Measurements from ENCODE around the gene UCP2.
"Not testable (repeated sequence)": the region's sequence is repeated elsewhere in the genome, so short reads cannot be mapped to it uniquely, and the experiment has no call there.

The UCP2 gene

DNA sequence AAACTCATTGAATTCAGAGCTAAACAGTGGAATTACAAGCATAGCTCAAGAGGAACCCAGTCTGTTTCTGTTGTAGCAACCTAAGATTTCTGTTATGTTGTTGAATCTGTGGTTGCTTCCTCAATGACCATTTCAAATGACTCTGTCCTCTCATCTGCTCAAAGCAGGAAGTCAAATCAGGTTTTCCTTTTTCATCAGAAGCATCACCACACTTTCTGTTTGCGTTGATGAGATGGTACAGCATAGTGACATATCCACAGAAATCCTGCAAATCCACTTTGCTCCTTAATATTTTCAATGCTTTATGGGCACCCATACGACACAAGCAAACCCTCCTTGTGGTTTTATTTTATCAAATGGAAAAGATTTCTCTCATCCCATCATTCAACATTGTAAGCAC lies 12.6 kb upstream of the UCP2 start:
- H3K27me3 Mint-ChIP-seq = no peaks in the 10 kb centered on the region
- intact Hi-C loops (cut with micrococcal nuclease) = loop anchor here (1.0 to 2.0 kb wide), 2 partner anchors 12 to 24 kb away; no protein-coding TSS in a partner anchor
- H3K27ac Mint-ChIP-seq = peak overlapping the region; percentile 75
- no peak overlapping the region for H3K4me3 Mint-ChIP-seq
- H3K36me3 Mint-ChIP-seq (ENCODE audit: low read depth) = no peaks in the 10 kb centered on the region
- peaks cover 5% of the 10 kb centered on the region for H3K4me1 Mint-ChIP-seq (ENCODE audit: low read depth)
- H3K9me3 Mint-ChIP-seq = no peaks in the 10 kb centered on the region

DNA sequence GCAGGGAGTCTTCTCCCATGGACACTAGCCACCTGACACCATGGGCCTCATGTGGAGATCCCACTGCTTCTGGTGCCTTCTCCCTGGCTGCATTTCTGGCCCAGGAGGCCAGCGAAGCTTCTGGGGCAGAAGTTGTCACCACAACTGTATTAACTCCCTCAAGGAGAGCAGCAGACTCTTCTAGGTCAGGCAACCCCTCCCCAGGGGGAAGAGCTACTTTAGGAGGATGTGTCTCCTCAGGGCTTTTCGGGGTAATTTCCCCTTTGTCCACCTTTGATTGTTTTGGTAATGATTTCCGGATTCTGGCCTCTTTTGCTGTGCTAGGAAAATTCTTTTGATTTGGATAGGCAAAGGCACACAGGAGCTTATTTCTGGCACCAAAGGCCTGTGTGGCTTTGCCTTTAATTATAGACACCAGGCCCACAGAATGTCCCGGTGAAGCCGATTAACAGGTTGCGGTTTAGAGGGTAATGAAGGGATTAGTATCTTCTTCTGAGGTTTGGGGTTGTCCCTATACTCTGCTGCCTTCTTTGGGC lies 8.9 kb upstream of the UCP2 start:
- Mint-ChIP-seq H3K9me3 (no peaks in the 10 kb centered on the region), H3K27ac (peak overlapping the region; percentile 53), H3K4me3 (no peak overlapping the region), H3K4me1 (ENCODE audit: low read depth) (no peaks in the 10 kb centered on the region), H3K36me3 (ENCODE audit: low read depth) (no peaks in the 10 kb centered on the region), H3K27me3 (no peaks in the 10 kb centered on the region)
- intact Hi-C loops (cut with micrococcal nuclease) = no loop called here

DNA sequence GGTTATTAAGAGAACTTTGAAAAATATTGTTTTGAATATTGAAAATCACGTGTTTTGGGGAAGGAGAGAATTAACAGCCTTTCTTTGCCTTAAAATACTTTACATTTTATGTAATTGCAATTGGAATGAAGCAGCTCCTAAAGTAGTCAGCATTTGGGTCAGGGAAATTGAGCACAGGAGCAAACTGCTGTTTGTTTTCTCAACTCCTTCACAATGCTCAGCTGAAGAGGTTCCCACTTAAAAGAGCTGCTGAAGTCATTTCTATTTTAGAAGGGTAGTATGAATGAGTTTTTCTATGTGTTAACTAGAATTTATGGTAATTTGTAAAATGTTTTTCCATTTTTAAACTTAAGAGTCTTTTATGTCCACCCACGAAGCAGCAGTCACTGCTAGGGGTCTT lies 8.1 kb upstream of the UCP2 start:
- Mint-ChIP-seq H3K27me3 (no peaks in the 10 kb centered on the region), H3K9me3 (no peaks in the 10 kb centered on the region), H3K4me3 (no peak overlapping the region), H3K27ac (no peak overlapping the region), H3K36me3 (ENCODE audit: low read depth) (no peaks in the 10 kb centered on the region), H3K4me1 (ENCODE audit: low read depth) (no peaks in the 10 kb centered on the region)
- intact Hi-C loops (cut with micrococcal nuclease) = no loop called here

DNA sequence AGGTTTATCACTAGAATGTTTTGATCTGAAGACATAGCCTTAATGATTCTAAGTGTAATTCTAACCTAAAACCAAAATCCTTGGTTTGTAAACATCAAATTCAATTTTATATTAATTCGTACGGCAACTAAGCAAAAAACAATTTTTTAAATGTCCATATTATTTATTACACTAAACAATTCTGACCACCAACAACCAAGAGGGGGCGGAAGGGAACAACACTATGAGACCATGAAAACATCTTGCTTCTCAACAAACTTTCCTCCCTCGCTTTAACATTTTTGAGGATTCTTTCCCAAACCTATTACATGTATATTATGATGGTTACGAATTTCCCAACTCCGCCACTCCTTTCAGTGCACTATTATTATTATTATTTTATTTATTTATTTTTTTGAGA lies 6.5 kb upstream of the UCP2 start:
- no peaks in the 10 kb centered on the region for H3K36me3 Mint-ChIP-seq (ENCODE audit: low read depth)
- peaks cover under 1% of the 10 kb centered on the region for H3K4me1 Mint-ChIP-seq (ENCODE audit: low read depth)
- H3K9me3 Mint-ChIP-seq = no peaks in the 10 kb centered on the region
- H3K4me3 Mint-ChIP-seq = no peak overlapping the region
- intact Hi-C loops (cut with micrococcal nuclease) = no loop called here
- H3K27ac Mint-ChIP-seq = no peak overlapping the region
- no peaks in the 10 kb centered on the region for H3K27me3 Mint-ChIP-seq

DNA sequence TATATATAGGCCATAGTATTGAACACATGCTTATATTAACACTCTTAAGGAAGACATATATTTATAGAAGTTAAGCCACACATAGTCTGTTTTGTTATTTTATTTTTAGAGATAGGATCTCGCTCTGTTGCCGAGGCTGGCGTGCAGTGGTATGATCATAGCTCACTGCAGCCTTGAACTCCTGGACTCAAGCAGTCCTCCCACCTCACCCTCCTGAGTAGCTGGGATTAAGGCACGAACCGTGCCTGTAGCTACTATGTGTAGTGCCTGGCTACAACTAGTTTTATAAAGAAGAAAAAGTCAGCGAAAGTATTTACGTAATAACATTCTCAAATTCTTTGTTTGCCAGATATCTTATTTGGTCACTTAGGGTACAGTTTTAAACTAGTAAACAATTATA lies 5.6 kb upstream of the UCP2 start:
- H3K36me3 Mint-ChIP-seq (ENCODE audit: low read depth) = peaks cover under 1% of the 10 kb centered on the region
- H3K27me3 Mint-ChIP-seq = no peaks in the 10 kb centered on the region
- no peak overlapping the region for H3K4me3 Mint-ChIP-seq
- no peak overlapping the region for H3K27ac Mint-ChIP-seq
- H3K9me3 Mint-ChIP-seq = no peaks in the 10 kb centered on the region
- intact Hi-C loops (cut with micrococcal nuclease) = no loop called here
- peaks cover 9% of the 10 kb centered on the region for H3K4me1 Mint-ChIP-seq (ENCODE audit: low read depth)

DNA sequence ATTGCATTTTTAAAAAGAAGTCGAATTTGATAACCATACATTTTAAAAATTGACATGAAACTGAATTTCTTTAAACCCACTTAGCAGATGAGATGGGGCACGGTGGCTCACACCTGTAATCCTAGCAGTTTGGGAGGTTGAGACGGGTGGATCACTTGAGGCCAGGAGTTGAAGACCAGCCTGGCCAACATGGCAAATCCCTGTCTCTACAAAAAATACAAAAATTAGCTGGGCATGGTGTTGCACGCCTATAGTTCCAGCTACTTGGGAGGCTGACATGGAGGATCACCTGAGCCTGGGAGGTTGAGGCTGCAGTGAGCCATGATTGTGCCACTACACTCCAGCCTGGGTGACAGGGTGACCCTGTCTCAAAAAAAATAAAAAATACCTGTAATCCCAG lies 3.0 kb upstream of the UCP2 start:
- H3K4me3 Mint-ChIP-seq; H3K9me3 Mint-ChIP-seq; H3K27ac Mint-ChIP-seq; H3K27me3 Mint-ChIP-seq; intact Hi-C loops (cut with micrococcal nuclease): not testable (repeated sequence)
- peaks cover 26% of the 10 kb centered on the region for H3K36me3 Mint-ChIP-seq (ENCODE audit: low read depth)
- H3K4me1 Mint-ChIP-seq (ENCODE audit: low read depth) = peaks cover 24% of the 10 kb centered on the region

DNA sequence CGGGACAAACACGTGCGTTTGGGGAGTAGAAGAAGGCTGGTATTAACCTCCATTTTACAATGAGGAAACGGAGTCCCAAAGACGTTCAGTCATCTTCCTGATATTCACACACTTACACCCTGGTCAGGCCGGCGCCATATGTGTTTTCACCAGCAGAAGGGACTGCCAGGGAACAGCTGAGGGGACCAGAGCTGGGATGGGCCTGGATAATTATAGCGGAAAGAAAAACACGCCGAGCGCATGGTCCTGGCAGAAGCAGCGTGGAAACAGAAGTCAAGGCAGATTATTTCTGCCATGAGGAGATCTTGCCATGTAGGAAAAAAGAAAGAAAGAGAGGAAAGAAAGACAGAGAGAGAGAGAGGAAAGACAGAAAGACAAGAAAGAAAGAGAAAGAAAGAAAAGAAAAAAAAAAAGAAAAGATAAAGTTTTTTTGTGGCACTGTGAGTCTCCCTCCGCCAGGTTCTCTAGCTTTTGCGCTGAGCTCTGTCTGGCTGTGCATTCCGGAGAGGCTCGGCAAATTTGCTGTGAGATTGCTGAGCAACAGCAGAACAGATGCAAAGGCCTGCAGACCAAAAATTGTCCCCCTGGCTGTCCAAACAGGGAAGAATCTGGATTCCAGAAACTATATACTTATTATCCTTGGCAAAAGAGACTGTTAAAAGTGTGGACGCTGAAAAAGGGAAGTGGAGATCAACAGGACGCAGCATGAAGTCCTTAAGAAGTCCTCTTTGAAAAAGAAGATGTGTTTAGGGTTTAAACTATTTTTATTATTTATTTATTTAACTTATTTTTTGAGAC lies 1.3 kb upstream of the UCP2 start:
- Mint-ChIP-seq H3K36me3 (ENCODE audit: low read depth) (peaks cover 43% of the 10 kb centered on the region), H3K27me3 (no peaks in the 10 kb centered on the region), H3K9me3 (no peaks in the 10 kb centered on the region), H3K27ac (peak overlapping the region; percentile 97), H3K4me3 (peak overlapping the region; percentile 96), H3K4me1 (ENCODE audit: low read depth) (peaks cover 41% of the 10 kb centered on the region)
- intact Hi-C loops (cut with micrococcal nuclease) = loop anchor here (1.0 to 5.0 kb wide), 2 partner anchors 11 to 188 kb away; partner anchors contain the start of genes C2CD3 and PPME1

DNA sequence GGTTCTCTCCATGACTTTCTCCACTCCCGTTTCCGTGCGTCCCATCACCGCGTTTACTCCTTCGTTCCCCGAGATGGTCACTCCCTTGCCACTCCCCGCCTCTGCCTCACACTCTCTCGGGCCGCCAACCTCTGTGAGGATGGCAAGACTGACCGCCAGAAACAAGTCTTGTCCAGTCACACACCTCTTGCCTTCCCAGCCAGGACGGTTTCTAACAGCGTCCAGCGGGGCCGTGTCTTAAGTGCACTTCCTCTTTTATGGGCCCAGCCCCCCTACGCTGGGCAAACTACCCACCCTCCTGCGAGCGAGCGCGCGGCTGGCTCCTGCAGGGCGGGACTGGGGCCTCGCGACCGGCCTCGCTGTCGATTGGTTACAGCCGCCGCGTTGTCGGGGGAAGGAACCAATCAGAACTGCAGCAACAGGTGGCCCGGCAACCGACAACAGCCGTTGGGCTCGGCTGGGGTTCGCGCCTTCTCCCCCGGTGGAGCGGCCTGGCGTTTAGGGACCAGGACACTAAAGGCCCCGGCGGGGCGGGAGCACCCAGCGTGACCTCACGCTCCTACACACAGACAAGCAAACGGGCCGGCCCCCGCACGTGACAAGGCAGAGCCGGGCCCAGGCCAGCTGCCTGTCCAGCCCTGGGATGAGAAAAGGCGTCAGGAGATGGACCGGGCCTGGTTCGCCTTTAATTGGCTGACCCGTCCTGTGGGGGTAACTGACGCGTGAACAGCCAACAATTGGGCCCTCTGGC lies 522 bp upstream of the UCP2 start:
- H3K9me3 Mint-ChIP-seq = no peaks in the 10 kb centered on the region
- peaks cover 48% of the 10 kb centered on the region for H3K4me1 Mint-ChIP-seq (ENCODE audit: low read depth)
- no peaks in the 10 kb centered on the region for H3K27me3 Mint-ChIP-seq
- H3K4me3 Mint-ChIP-seq = peak overlapping the region; percentile 96
- intact Hi-C loops (cut with micrococcal nuclease) = loop anchor here (1.0 to 5.0 kb wide), 2 partner anchors 12 to 189 kb away; partner anchors contain the start of genes C2CD3 and PPME1
- peaks cover 51% of the 10 kb centered on the region for H3K36me3 Mint-ChIP-seq (ENCODE audit: low read depth)
- H3K27ac Mint-ChIP-seq = peak overlapping the region; percentile 97

DNA sequence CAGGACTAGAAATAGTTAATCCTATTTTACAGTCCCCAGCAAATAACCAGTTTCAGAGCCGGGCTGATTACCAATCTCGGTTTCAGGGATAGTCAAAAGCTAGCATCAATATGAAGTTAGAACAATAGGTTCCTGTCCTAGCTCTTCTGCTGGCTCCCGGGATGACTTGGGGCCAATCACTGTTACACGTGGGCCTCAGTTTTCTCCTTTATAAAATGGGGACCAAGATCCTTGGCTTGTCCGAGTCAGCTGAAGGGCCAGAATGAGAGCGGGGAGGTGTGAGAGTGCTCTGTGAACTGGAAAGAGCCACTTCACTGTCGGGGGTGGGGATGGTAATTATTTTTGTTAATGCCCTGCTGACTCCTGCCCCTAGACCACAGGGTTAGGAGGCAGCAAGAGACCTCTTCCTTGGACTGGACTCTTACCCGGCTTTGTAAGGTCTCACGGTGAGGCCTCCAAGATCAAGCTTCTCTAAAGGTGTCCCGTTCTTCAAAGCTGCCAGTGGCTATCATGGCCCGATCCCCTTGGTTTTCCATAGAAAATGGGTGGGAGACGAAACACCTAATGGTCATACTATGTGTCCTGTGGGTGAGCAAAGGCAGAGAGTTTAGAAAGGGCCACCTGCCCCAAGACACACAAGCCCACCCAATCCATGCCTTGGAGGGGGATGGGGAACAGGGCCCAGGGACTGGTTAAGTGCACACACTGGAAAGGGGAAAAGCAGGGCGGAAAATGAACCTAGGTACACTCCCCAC lies 1.4 kb downstream of the UCP2 start:
- Mint-ChIP-seq H3K36me3 (ENCODE audit: low read depth) (peaks cover 70% of the 10 kb centered on the region), H3K27ac (peak overlapping the region; percentile 97), H3K27me3 (no peaks in the 10 kb centered on the region), H3K9me3 (no peaks in the 10 kb centered on the region), H3K4me1 (ENCODE audit: low read depth) (peaks cover 67% of the 10 kb centered on the region), H3K4me3 (peak overlapping the region; percentile 96)
- intact Hi-C loops (cut with micrococcal nuclease) = loop anchor here (2.0 to 5.0 kb wide), 2 partner anchors 44 to 191 kb away; partner anchors contain the start of genes C2CD3 and PPME1

DNA sequence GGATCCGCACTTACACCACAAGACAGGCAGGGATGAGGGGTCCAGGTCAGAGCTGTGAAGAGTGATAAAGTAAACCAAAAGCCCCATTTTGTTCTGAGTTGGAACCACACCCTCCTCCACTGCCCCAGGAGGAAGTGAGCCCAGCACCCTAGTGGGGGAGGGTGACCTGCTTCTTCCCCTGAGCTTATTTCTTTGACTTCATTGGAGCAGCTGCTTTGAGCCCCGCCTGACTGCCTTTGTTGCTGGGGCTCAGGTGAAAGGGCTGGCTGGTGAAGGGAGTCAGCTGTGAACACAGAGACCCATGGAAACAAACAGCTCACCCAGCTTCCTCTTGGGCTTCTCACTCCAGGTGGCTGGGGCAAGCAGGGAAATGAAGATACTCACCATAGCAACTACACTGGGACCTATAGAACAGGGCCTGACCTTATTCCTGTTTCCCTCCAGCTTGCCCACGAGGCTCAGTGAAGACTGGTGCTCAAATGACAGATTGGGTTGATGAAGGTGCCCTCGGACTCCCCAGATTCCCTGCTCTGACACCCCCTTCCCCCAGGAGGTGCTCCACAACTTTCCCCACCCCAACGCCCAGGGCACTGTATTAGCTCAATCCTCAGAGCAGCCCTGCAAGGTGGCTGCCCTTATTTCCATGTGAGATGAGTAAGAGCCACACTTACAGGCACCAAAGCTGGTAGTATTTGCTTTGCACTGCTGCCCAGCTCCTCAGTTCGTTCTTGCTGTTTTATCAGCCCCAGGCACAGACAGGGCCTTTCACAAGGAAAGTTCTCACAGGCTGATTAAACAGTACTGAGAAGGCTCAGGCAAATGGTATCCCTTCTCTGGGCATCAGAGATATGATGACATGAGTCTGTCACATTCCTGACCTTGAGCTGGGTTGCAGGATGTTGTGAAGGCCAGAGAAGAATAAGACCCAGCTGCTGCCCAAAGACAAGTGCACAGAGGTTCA lies 2.4 kb downstream of the UCP2 start:
- intact Hi-C loops (cut with micrococcal nuclease) = loop anchor here (2.0 to 5.0 kb wide), 2 partner anchors 45 to 192 kb away; partner anchors contain the start of genes C2CD3 and PPME1
- Mint-ChIP-seq H3K36me3 (ENCODE audit: low read depth) (peaks cover 80% of the 10 kb centered on the region), H3K4me3 (peak overlapping the region; percentile 96)

DNA sequence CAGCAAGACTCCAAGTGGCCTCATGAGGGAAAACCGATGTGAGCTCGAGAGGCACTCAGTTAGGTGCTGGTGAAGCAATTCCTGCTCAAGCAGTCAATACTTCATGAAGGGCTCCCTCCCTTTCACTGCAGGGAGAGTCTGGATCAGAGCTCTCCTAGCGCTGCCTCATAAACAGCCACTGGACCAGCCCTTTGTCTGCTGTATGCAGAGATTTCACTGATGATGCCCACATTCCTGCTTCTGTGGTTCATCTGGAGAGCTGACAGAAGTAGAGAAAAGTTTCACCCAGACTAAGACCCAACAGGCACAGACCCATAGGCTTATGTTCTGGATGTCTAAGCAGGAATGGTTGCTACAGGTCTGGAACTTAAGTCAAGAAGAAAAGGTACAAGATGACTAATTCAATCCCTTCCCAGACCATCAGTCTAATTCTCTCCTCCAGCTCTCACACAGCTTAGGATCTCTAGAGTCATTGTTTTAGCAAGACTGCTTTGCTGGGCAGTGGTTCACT lies 4.0 kb downstream of the UCP2 start:
- peak overlapping the region; percentile 97 for H3K27ac Mint-ChIP-seq

More for the DNA sequence above, 2.4 kb downstream of the UCP2 start:
- H3K27me3 Mint-ChIP-seq = no peaks in the 10 kb centered on the region
- H3K4me1 Mint-ChIP-seq (ENCODE audit: low read depth) = peaks cover 77% of the 10 kb centered on the region
- H3K9me3 Mint-ChIP-seq = no peaks in the 10 kb centered on the region
- peak overlapping the region; percentile 97 for H3K27ac Mint-ChIP-seq

DNA sequence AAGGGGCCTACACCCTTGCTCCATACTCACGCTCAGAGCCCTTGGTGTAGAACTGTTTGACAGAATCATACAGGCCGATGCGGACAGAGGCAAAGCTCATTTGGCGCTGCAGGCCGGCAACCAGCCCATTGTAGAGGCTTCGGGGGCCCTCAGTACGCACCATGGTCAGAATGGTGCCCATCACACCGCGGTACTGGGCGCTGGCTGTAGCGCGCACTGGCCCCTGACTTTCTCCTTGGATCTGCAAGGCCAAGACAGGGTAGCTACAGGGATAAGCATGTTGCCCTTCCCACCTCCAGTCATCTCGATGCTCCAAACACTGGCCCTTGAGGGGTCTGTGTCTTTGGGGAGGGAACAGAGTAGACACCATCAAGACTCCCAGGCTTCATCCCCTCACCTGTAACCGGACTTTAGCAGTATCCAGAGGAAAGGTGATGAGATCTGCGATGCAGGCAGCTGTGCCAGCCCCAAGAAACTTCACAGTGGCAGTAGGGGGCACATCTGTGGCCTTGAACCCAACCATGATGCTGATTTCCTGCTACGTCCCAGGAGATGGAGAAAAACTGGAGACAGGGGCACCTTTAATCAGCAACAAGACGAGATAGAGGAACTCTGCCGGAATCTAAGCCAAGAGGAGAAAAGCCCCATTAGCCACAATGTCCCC lies 4.7 kb downstream of the UCP2 start:
- Mint-ChIP-seq H3K27me3 (no peaks in the 10 kb centered on the region), H3K4me3 (peak overlapping the region; percentile 30), H3K4me1 (ENCODE audit: low read depth) (peaks cover 88% of the 10 kb centered on the region), H3K36me3 (ENCODE audit: low read depth) (peaks cover 100% of the 10 kb centered on the region), H3K9me3 (no peaks in the 10 kb centered on the region), H3K27ac (peak overlapping the region; percentile 97)
- intact Hi-C loops (cut with micrococcal nuclease) = no loop called here

More for the DNA sequence above, 4.0 kb downstream of the UCP2 start:
- Mint-ChIP-seq H3K4me1 (ENCODE audit: low read depth) (peaks cover 88% of the 10 kb centered on the region), H3K27me3 (no peaks in the 10 kb centered on the region), H3K36me3 (ENCODE audit: low read depth) (peaks cover 96% of the 10 kb centered on the region), H3K4me3 (peak overlapping the region; percentile 96), H3K9me3 (no peaks in the 10 kb centered on the region)
- intact Hi-C loops (cut with micrococcal nuclease) = no loop called here
